CD4-positive, alpha-beta T cell (primary cell): Measurements from ENCODE around the gene TAF3. TPM values are rescaled to one million over a fixed set of nuclear protein-coding genes. Genes with fewer than 3 reads are reported as not detected.

ENCODE experiments used
- ATAC-seq: fragments of 200-7000 bp; cut with Tn5 transposase; one replicate; pipeline ENCODE4 v1.10.0; 2022; ENCODE audit warnings: mild to moderate bottlenecking; ENCODE audit not compliant: poor library complexity
- CTCF ChIA-PET: fragments of 350-600 bp; sonication (Branson Sonifier 250); formaldehyde crosslinking; loops from one replicate; lab custom pipeline; 2021; ENCODE audit warnings: antibody characterized with exemption, inconsistent platforms; lab: Charles Lee
- POLR2A ChIA-PET: fragments of 350-600 bp; sonication (Branson Sonifier 250); formaldehyde crosslinking; loops from one replicate; lab custom pipeline; 2021; ENCODE audit warnings: antibody characterized with exemption, inconsistent platforms; lab: Charles Lee
- DNase-seq, 14 experiments: peaks; one replicate each; pipeline ENCODE4 v3.0.0-alpha.2; 2013 to 2020; ENCODE audit warnings: mixed read lengths in 2 of 14
- H3K27ac ChIP-seq, 2 donors: one replicate each; pipeline versions ENCODE4 v1.5.1 to v1.7.0; 2013; ENCODE audit warnings: low read length in 2 of 2, low read depth in 1 of 2, mild to moderate bottlenecking in 1 of 2
- H3K27me3 ChIP-seq, 2 experiments: 1 replicate in 1 of 2; 2 replicates in 1 of 2; pipeline versions ENCODE4 v1.6.1 to v1.7.0; 2013; ENCODE audit warnings: low read length in 2 of 2, control low read depth in 1 of 2, mild to moderate bottlenecking in 1 of 2, moderate library complexity in 1 of 2; ENCODE audit not compliant: insufficient read depth in 2 of 2, control insufficient read depth in 1 of 2
- H3K36me3 ChIP-seq: one replicate; pipeline ENCODE4 v1.6.1; 2013; ENCODE audit warnings: low read length, control low read depth; ENCODE audit not compliant: insufficient read depth
- H3K4me1 ChIP-seq: one replicate; pipeline ENCODE4 v1.6.1; 2013; ENCODE audit warnings: low read length, control low read depth; ENCODE audit not compliant: insufficient read depth
- H3K4me3 ChIP-seq: one replicate; pipeline ENCODE4 v1.5.1; 2013; ENCODE audit warnings: mild to moderate bottlenecking, low read length, moderate library complexity
- H3K9me3 ChIP-seq, 2 experiments: 1 replicate in 1 of 2; 2 replicates in 1 of 2; pipeline versions ENCODE4 v1.6.1 to v1.7.0; 2013; ENCODE audit warnings: low read length in 2 of 2, mild to moderate bottlenecking in 2 of 2, control low read depth in 1 of 2, moderate library complexity in 1 of 2; ENCODE audit not compliant: control insufficient read depth in 1 of 2, insufficient read depth in 1 of 2
- H3K27ac Mint-ChIP-seq: one replicate; pipeline ENCODE4 v1.8.0; 2020; ENCODE audit warnings: mixed read lengths
- H3K27me3 Mint-ChIP-seq: one replicate; pipeline ENCODE4 v1.8.0; 2021; ENCODE audit warnings: mixed read lengths
- H3K36me3 Mint-ChIP-seq: one replicate; pipeline ENCODE4 v1.8.0; 2021; ENCODE audit warnings: low read depth, mixed read lengths
- H3K4me1 Mint-ChIP-seq: one replicate; pipeline ENCODE4 v1.8.0; 2021; ENCODE audit warnings: low read depth, mixed read lengths
- H3K4me3 Mint-ChIP-seq: one replicate; pipeline ENCODE4 v1.8.0; 2020; ENCODE audit warnings: mild to moderate bottlenecking, mixed read lengths
- H3K9me3 Mint-ChIP-seq: one replicate; pipeline ENCODE4 v1.8.0; 2020; ENCODE audit warnings: mixed read lengths
- CTCF ChIP-seq: fragments of 200-600 bp; IDR thresholded peaks from one replicate; pipeline ENCODE4 v1.8.0; 2022; ENCODE audit warnings: antibody characterized with exemption, mild to moderate bottlenecking
- intact Hi-C, 2 experiments: fragments of 100-400 bp; cut with DNase I in 1 of 2; cut with micrococcal nuclease in 1 of 2; formaldehyde crosslinking; loops; one replicate each; pipeline versions ENCODE4 v1.15.1 to v1.9.0; 2023 to 2025; cut with DNase I, micrococcal nuclease
- total RNA-seq, 174 experiments: library from RNA in 2 of 174; stranded (reverse) in 2 of 174; gene quantifications; one replicate each; pipeline ENCODE4 v1.2.3 and lab custom pipeline; 2021 to 2026

TAF3 gene
- total RNA-seq, 2 experiments from 2014 or later = 12.6 to 12.8 TPM

- H3K27ac Mint-ChIP-seq = no peak overlapping the region
- no peak for DNase-seq
- no peak for ATAC-seq
- no peak overlapping the region for H3K4me3 ChIP-seq
- peaks cover 15% of the 10 kb centered on the region for H3K4me1 Mint-ChIP-seq
- no peaks in the 10 kb centered on the region for H3K4me1 ChIP-seq
- no peak overlapping the region for H3K27ac ChIP-seq
- no peaks in the 10 kb centered on the region for H3K27me3 ChIP-seq
- no peaks in the 10 kb centered on the region for H3K9me3 Mint-ChIP-seq
- H3K4me3 Mint-ChIP-seq = no peak overlapping the region
- H3K9me3 ChIP-seq = no peaks in the 10 kb centered on the region
- POLR2A ChIA-PET = no interaction called here
- CTCF ChIA-PET = no interaction called here
- peaks cover 48% of the 10 kb centered on the region for H3K36me3 Mint-ChIP-seq
- H3K27me3 Mint-ChIP-seq = no peaks in the 10 kb centered on the region
- no peak for TF ChIP-seq CTCF
- peaks cover 4% of the 10 kb centered on the region for H3K36me3 ChIP-seq
- intact Hi-C loops = no loop called here
These were observed 151.3 kb downstream of the TAF3 start for GRCh38 chr10:7969623-7970022.

GRCh38 chr10:7971949-7972348 is 153.6 kb downstream of the TAF3 start:
- H3K27ac Mint-ChIP-seq = no peak overlapping the region
- ATAC-seq (no peak), DNase-seq (no peak)
- H3K27me3 ChIP-seq = no peaks in the 10 kb centered on the region
- TF ChIP-seq CTCF = no peak
- no peaks in the 10 kb centered on the region for H3K9me3 ChIP-seq
- no peaks in the 10 kb centered on the region for H3K9me3 Mint-ChIP-seq
- H3K4me3 Mint-ChIP-seq = no peak overlapping the region
- CTCF ChIA-PET = no interaction called here
- H3K36me3 ChIP-seq = peaks cover 1% of the 10 kb centered on the region
- H3K27ac ChIP-seq = no peak overlapping the region
- no peaks in the 10 kb centered on the region for H3K27me3 Mint-ChIP-seq
- intact Hi-C loops = no loop called here
- H3K4me1 Mint-ChIP-seq = peaks cover 15% of the 10 kb centered on the region
- peaks cover 57% of the 10 kb centered on the region for H3K36me3 Mint-ChIP-seq
- no peak overlapping the region for H3K4me3 ChIP-seq
- H3K4me1 ChIP-seq = no peaks in the 10 kb centered on the region
- POLR2A ChIA-PET = no interaction called here

GRCh38 chr10:7972367-7972766 is 154.1 kb downstream of the TAF3 start:
- Mint-ChIP-seq H3K4me1 (peaks cover 15% of the 10 kb centered on the region), H3K27ac (no peak overlapping the region), H3K9me3 (no peaks in the 10 kb centered on the region), H3K4me3 (no peak overlapping the region), H3K36me3 (peaks cover 59% of the 10 kb centered on the region), H3K27me3 (no peaks in the 10 kb centered on the region)
- DNase-seq (no peak), ATAC-seq (no peak)
- Histone ChIP-seq H3K27me3 (no peaks in the 10 kb centered on the region), H3K4me1 (no peaks in the 10 kb centered on the region), H3K9me3 (no peaks in the 10 kb centered on the region), H3K27ac (no peak overlapping the region), H3K4me3 (no peak overlapping the region), H3K36me3 (peaks cover 5% of the 10 kb centered on the region)
- TF ChIP-seq CTCF = no peak
- CTCF ChIA-PET = no interaction called here
- POLR2A ChIA-PET = no interaction called here
- intact Hi-C loops = no loop called here
